Measurements from ENCODE around the gene EYS.

The EYS gene

DNA sequence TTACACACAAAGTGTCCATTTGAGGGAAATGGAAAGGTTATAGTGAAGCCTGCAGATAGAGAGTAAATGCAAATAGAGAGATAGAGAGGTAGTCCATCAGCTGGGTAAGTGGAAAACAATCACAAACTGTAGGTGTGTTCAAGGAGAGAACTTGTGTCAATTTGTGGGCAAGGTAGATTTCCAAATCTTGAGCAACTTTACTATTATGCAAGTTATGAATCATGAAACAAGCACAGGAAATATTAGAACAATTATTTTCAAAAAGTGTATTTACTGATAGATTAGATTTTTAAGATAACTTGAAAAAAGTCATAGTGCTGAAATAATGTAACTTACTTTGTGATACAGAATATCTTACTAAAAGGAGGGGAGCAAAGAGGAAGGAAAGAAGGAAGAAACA is 792.9 kb downstream of the EYS start:
- no peak for DNase-seq (ENCODE audit: low read depth)
- H3K4me3 ChIP-seq (ENCODE audit: low read depth, low read length), result no peak overlapping the region
- TF ChIP-seq, protein P1, sequence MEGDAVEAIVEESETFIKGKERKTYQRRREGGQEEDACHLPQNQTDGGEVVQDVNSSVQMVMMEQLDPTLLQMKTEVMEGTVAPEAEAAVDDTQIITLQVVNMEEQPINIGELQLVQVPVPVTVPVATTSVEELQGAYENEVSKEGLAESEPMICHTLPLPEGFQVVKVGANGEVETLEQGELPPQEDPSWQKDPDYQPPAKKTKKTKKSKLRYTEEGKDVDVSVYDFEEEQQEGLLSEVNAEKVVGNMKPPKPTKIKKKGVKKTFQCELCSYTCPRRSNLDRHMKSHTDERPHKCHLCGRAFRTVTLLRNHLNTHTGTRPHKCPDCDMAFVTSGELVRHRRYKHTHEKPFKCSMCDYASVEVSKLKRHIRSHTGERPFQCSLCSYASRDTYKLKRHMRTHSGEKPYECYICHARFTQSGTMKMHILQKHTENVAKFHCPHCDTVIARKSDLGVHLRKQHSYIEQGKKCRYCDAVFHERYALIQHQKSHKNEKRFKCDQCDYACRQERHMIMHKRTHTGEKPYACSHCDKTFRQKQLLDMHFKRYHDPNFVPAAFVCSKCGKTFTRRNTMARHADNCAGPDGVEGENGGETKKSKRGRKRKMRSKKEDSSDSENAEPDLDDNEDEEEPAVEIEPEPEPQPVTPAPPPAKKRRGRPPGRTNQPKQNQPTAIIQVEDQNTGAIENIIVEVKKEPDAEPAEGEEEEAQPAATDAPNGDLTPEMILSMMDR (IDR thresholded peaks at IDR 0.05; ENCODE audit: control insufficient read depth, extremely low read depth, insufficient read depth), result no peak

DNA sequence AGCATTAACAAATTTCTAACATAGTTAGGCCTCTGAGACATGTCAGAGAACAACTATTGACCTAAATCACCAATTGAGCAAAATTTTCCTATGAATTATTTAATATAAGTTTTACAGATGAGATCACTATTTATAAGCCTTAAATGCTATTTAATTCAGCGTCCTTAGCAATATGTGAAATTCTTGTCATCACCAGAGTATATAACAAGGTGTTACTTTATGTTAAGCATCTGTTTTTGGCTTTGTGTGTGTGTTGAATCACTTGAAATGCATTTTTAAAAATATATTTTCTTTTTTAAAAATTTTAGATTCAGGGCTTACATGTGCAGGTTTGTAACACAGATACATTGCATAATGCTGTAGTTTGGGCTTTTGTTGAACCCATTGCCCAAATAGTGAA is 794.1 kb downstream of the EYS start:
- TF ChIP-seq, protein P1 (IDR thresholded peaks at IDR 0.05; ENCODE audit: control insufficient read depth, extremely low read depth, insufficient read depth), result no peak
- H3K4me3 ChIP-seq (ENCODE audit: low read depth, low read length), result no peak overlapping the region
- no peak for DNase-seq (ENCODE audit: low read depth)

DNA sequence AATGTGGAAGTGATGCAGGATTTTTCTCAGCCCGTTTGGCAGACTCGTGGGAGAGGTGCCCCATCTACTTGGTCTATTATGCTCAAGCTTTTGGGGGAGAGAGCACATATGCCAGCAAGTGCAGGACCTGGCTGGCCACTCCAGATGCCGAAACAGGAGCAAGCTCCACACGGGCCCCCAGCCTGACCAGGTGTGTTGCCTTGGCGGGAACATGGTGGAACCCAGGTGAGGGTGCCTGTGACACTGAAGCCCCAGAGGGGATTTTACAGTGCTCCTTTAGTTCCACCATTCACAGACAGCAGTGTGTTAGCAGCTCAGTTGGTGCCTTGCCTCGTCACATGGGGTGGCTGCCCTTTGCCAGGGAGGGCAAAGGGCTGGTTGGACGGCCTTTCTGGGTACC is 798.9 kb downstream of the EYS start:
- TF ChIP-seq, protein P1 (IDR thresholded peaks at IDR 0.05; ENCODE audit: control insufficient read depth, extremely low read depth, insufficient read depth), result no peak
- DNase-seq (ENCODE audit: low read depth), result no peak
- H3K4me3 ChIP-seq (ENCODE audit: low read depth, low read length), result no peak overlapping the region

DNA sequence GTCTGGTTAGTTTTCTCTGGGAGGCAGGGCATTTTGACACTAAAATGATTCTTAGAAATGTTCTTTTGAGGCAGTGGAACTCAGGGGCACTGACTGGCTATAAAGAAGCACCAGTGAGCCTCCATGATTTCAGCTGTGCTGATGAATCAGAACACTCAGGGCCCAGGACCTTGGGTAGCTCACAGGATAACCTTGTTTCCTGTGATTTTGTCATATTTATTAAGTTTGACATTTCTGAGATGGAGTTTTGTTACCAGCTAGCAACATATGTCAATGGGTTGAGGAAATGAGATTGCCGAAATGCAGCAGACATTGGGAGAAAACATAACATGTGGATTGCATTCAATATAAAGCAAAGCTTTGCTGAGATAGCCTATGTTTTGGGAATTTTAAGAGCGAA is 802.4 kb downstream of the EYS start:
- no peak for DNase-seq (ENCODE audit: low read depth)
- TF ChIP-seq, protein P1 (IDR thresholded peaks at IDR 0.05; ENCODE audit: control insufficient read depth, extremely low read depth, insufficient read depth), result no peak
- no peak overlapping the region for H3K4me3 ChIP-seq (ENCODE audit: low read depth, low read length)

DNA sequence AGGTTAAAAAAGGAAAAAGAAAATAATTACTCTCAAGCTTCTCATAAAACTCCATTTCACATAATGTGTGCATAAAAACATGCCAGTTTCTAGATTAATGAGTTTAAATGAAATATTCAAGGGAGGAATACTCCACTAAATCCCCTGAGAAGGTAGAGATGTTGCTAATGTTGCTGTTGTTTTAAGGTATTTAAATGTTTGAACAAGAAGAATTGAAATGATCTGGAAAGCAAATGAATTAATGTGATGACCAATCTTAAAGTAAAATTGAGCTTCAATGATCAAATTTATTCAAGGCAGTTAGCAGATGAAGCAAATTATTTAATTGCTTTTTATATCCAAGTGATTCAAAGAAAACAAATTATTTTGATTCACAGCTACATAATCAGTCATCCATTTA is 804.4 kb downstream of the EYS start:
- TF ChIP-seq, protein P1 (IDR thresholded peaks at IDR 0.05; ENCODE audit: control insufficient read depth, extremely low read depth, insufficient read depth), result no peak
- no peak for DNase-seq (ENCODE audit: low read depth)
- no peak overlapping the region for H3K4me3 ChIP-seq (ENCODE audit: low read depth, low read length)

DNA sequence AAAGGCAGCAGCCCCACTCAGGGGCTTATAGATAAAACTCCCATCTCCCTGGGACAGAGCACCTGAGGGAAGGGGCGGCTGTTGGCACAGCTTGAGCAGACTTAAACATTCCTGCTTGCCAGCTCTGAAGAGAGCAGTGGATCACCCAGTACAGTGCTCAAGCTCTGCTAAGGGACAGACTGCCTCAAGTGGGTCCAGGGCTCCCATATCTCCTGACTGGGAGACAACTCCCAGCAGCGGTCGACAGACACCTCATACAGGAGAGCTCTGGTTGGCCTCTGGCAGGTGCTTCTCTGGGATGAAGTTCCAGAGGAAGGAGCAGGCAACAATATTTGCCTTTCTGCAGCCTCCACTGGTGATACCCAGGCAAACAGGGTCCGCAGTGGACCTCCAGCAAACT is 810.1 kb downstream of the EYS start:
- TF ChIP-seq, protein P1 (IDR thresholded peaks at IDR 0.05; ENCODE audit: control insufficient read depth, extremely low read depth, insufficient read depth), result no peak
- no peak for DNase-seq (ENCODE audit: low read depth)
- H3K4me3 ChIP-seq (ENCODE audit: low read depth, low read length), result no peak overlapping the region

DNA sequence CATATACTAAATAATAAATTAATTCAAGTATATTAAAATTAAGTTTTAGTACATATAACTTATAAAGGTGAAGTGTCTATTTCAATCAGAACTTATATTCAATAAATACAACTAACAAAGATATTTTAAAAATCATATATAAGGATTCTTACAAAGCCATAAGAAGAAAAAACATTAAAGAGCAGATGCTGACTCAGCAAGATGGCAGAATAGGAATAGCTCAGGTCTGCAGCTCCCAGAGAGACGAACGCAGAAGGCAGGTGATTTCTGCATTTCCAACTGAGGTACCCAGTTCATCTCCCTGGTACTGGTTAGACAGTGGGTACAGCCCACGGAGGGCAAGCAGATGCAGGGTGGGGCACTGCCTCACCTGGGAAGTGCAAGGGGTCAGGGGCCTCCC is 811.1 kb downstream of the EYS start:
- TF ChIP-seq, protein P1 (IDR thresholded peaks at IDR 0.05; ENCODE audit: control insufficient read depth, extremely low read depth, insufficient read depth), result no peak
- no peak for DNase-seq (ENCODE audit: low read depth)
- no peak overlapping the region for H3K4me3 ChIP-seq (ENCODE audit: low read depth, low read length)

All from LNCaP clone FGC (cell line).